AG04450 (cell line): ENCODE results near the gene ZNF536. TPM values are rescaled to one million over a fixed set of nuclear protein-coding genes. Genes with fewer than 3 reads are reported as not detected.

Experiments
- CTCF ChIA-PET: fragments of 300-600, 350-600 bp; formaldehyde crosslinking; extraction: SDS; loops from one replicate; lab custom pipeline; 2022; ENCODE audit warnings: antibody characterized with exemption, inconsistent platforms; lab: Charles Lee
- POLR2A ChIA-PET: fragments of 350-600 bp; formaldehyde crosslinking; extraction: SDS; loops from one replicate; lab custom pipeline; 2021; ENCODE audit warnings: antibody characterized with exemption, inconsistent platforms; lab: Yijun Ruan, JAX
- DNase-seq: peaks from one replicate; pipeline ENCODE4 v3.0.0-alpha.2; 2011; ENCODE audit warnings: low read depth, low spot score
- H3K27ac ChIP-seq: one replicate; pipeline ENCODE4 v1.5.1; 2012; ENCODE audit warnings: low read depth, low read length, control low read depth
- H3K27me3 ChIP-seq: one replicate; pipeline ENCODE4 v1.6.0; 2012; ENCODE audit warnings: low read length; ENCODE audit not compliant: control insufficient read depth, insufficient read depth
- H3K4me3 ChIP-seq: 2 replicates; pipeline ENCODE4 v1.5.1; 2011; ENCODE audit warnings: mild to moderate bottlenecking, low read depth, low read length, control low read depth
- H3K9me3 ChIP-seq: 2 replicates; pipeline ENCODE4 v1.5.1; 2012; ENCODE audit warnings: low read length; ENCODE audit not compliant: control insufficient read depth, insufficient read depth
- polyA plus RNA-seq: library from polyadenylated mRNA; depleted of rRNA; stranded (reverse); fragments of >200 nt; gene quantifications from 2 replicates; pipeline ENCODE4 v1.2.3, GENCODE V29; 2011
- TF ChIP-seq, protein P1 (sequence below): IDR thresholded peaks from 2 replicates; pipeline ENCODE4 v1.5.1; 2011; ENCODE audit warnings: low read depth, low read length, control low read depth, inconsistent platforms

ZNF536 gene
- polyA plus RNA-seq, 1 experiment = not detected

DNA sequence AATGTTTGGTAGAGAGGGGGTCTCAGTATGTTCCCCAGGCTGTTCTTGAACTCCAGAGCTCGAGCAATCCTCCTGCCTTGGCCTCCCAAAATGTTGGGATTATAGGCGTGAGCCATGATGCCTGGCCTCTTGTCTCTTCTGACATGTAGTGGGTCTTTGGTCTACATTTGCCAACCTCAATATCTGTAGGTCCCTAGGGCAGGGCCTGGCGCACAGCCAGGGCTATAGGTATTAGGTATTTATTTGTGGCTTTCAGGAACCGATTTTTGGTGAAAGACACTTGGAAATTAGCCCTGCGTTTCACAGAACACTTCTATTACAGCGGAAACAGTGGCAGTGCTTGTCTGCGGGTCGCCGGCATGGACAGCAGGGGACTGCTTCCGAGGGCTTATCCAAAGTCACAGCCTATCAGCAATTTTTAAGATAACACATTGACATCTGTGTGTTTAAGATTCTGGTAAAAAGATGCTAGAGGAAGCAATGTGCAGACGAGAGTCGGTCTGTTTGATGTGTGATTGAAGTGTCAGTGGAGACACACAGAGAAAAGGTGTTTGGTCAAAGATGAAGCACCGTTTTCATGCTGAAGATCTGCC lies 14.5 kb downstream of the ZNF536 start:
- ChIA-PET POLR2A (no interaction called here), CTCF (no interaction called here)
- H3K9me3 ChIP-seq = peaks cover 63% of the 10 kb centered on the region
- H3K4me3 ChIP-seq = no peak overlapping the region
- DNase-seq = no peak
- no peaks in the 10 kb centered on the region for H3K27me3 ChIP-seq
- TF ChIP-seq, protein P1, sequence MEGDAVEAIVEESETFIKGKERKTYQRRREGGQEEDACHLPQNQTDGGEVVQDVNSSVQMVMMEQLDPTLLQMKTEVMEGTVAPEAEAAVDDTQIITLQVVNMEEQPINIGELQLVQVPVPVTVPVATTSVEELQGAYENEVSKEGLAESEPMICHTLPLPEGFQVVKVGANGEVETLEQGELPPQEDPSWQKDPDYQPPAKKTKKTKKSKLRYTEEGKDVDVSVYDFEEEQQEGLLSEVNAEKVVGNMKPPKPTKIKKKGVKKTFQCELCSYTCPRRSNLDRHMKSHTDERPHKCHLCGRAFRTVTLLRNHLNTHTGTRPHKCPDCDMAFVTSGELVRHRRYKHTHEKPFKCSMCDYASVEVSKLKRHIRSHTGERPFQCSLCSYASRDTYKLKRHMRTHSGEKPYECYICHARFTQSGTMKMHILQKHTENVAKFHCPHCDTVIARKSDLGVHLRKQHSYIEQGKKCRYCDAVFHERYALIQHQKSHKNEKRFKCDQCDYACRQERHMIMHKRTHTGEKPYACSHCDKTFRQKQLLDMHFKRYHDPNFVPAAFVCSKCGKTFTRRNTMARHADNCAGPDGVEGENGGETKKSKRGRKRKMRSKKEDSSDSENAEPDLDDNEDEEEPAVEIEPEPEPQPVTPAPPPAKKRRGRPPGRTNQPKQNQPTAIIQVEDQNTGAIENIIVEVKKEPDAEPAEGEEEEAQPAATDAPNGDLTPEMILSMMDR = no peak
- no peak overlapping the region for H3K27ac ChIP-seq

DNA sequence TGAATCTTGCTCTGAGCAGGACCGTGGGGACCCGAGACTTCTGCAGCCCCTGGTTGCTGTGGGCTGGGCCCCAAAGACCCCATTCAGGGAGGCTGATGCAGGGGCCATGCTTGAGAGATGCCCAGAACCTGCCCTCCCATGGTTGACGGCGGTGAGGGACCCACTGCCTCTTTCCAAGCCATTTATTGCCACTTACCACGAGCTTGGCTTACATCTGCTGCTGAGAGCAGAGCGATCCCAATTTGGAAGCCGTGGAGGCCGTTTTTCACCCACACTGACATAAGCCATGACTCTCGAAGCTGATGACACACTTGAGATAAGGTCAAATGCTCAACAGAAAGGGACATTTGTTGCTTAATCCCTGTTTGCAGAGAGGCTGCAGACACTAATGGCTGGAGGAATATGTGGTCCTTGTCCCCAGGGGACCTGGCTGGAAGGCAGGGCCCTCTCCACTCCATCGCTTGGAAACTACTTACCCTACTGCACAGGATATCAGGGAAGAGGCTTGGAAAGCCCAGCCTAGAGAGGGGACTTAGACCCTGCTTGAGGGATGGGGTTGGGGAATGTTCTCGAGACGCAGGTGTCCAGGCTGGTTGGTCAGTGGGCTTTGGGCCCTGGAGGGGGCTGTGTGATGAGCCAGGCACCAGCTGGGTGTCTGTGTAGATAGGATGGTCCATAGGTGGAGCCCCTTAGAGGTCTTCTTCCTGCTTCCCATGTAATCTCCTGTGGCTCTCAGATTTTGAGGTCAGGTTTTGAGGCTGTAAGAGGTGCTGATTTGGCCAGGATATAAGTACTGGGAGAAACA lies 15.3 kb downstream of the ZNF536 start:
- ChIA-PET CTCF (no interaction called here), POLR2A (no interaction called here)
- Histone ChIP-seq H3K27me3 (no peaks in the 10 kb centered on the region), H3K27ac (no peak overlapping the region), H3K9me3 (peaks cover 70% of the 10 kb centered on the region), H3K4me3 (no peak overlapping the region)
- DNase-seq = no peak
- TF ChIP-seq, protein P1 = no peak

DNA sequence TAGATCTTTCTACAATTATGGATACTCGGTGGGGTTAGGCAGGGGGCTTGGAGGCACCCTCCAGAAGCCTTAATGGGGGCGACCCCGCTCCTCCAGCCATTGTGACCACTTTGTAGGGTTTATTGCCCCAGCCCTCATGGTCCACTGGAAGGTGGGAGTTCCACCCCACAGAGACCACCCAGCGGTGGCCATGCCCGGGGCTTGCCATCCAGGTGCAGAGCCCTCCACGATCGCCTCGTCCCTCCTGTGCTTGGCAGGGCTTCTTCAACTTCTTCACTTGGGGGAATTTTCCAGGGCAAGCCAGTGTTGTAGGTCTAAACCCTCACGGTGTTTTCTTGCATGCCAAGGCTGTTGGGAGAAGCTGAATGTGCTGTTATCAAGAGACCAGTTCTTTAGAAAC lies 16.1 kb downstream of the ZNF536 start:
- ChIA-PET POLR2A (no interaction called here), CTCF (no interaction called here)
- Histone ChIP-seq H3K27ac (no peak overlapping the region), H3K27me3 (no peaks in the 10 kb centered on the region), H3K4me3 (no peak overlapping the region), H3K9me3 (peaks cover 73% of the 10 kb centered on the region)
- no peak for DNase-seq
- TF ChIP-seq, protein P1 = no peak

DNA sequence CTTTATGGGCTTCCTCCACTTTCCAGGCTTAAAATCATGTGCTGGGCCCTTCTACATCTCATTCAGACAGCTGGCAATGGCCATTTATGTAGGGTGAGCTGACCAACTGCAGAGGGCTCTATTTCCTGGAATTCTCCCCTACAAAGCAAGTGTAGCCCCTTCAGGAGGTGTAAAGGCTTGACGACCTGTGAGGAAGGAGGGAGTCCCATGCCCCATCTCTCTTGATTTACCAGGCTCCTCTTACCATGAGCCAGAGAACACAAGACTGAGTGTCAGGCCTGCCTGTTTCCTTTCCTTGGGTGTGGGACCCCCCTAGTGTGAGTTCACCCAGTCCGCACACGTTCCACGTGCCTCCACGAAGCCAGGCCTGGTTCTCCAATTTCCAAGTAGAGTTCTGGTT lies 16.6 kb downstream of the ZNF536 start:
- H3K27me3 ChIP-seq = no peaks in the 10 kb centered on the region
- H3K4me3 ChIP-seq = no peak overlapping the region
- CTCF ChIA-PET = no interaction called here
- no peak overlapping the region for H3K27ac ChIP-seq
- POLR2A ChIA-PET = no interaction called here
- H3K9me3 ChIP-seq = peaks cover 78% of the 10 kb centered on the region
- TF ChIP-seq, protein P1 = no peak
- DNase-seq = no peak

DNA sequence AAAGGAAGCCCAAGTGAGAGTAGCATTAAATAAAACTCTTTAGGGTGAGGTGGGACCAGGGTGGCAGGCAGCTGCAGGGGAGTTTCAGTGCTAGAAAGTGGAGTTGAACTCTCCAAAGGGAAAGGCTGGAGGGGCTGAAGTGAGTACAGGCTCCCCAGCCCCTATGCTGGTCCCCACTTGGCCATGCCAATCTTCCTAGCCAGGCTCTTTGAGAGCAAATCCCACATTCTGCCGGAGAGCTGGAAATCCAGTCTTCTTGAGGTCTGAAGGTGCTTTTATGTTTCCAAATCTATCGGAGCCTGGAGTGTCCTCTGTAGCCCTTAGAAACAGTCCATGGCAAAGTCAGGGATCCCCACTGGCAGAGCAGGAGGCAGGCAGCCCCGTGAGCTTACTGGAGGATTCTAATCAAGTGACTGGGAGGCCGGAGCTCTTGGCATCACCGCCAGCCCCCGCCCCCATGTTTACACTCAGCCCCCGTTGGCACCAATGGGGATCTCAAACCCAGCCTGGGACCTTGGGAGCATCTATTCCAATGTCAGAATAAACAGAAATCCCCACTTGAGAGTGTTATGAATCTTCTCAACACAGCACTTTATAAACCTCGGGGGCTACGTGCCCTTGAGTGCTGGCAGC lies 18.3 kb downstream of the ZNF536 start:
- Histone ChIP-seq H3K4me3 (no peak overlapping the region), H3K27ac (no peak overlapping the region), H3K27me3 (no peaks in the 10 kb centered on the region), H3K9me3 (peaks cover 67% of the 10 kb centered on the region)
- TF ChIP-seq, protein P1 = no peak
- POLR2A ChIA-PET = no interaction called here
- no peak for DNase-seq
- CTCF ChIA-PET = no interaction called here
